DND-41 (cell line): ENCODE results near the gene DUSP6.

Experiments used
- EZH2 ChIP-seq: IDR thresholded peaks from 3 replicates; pipeline ENCODE4 v1.6.1; 2012; ENCODE audit warnings: borderline replicate concordance, low read depth, mild to moderate bottlenecking, moderate library complexity, low read length, inconsistent platforms; ENCODE audit not compliant: severe bottlenecking
- TF ChIP-seq, protein P1 (sequence below): IDR thresholded peaks from 2 replicates; pipeline ENCODE4 v1.5.1; 2012; ENCODE audit warnings: borderline replicate concordance, low read length, moderate library complexity, mild to moderate bottlenecking; ENCODE audit not compliant: poor library complexity, severe bottlenecking; ENCODE audit errors: extremely low read depth

GRCh38 chr12:89335452-89336244, 16.7 kb downstream of the DUSP6 start:
- TF ChIP-seq, protein P1, sequence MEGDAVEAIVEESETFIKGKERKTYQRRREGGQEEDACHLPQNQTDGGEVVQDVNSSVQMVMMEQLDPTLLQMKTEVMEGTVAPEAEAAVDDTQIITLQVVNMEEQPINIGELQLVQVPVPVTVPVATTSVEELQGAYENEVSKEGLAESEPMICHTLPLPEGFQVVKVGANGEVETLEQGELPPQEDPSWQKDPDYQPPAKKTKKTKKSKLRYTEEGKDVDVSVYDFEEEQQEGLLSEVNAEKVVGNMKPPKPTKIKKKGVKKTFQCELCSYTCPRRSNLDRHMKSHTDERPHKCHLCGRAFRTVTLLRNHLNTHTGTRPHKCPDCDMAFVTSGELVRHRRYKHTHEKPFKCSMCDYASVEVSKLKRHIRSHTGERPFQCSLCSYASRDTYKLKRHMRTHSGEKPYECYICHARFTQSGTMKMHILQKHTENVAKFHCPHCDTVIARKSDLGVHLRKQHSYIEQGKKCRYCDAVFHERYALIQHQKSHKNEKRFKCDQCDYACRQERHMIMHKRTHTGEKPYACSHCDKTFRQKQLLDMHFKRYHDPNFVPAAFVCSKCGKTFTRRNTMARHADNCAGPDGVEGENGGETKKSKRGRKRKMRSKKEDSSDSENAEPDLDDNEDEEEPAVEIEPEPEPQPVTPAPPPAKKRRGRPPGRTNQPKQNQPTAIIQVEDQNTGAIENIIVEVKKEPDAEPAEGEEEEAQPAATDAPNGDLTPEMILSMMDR: no peak
- no peak for TF ChIP-seq EZH2
